ENCODE results near the gene RBM4.

- TF ChIP-seq CTCF (IDR thresholded peaks at IDR 0.05) (no peak), ZFX (IDR thresholded peaks at IDR 0.05; ENCODE audit: borderline replicate concordance) (no peak)
These were observed 24.4 kb upstream of the RBM4 start for GRCh38 chr11:66614073-66614472.

Measured in 22Rv1 (cell line).